OCI-LY1 (cell line): ENCODE measurements around the gene ARHGAP20.

Experiments
- H2AFZ ChIP-seq: fragments of 200-600 bp; sonication (generic), shearing (Covaris generic); 2 replicates; pipeline ENCODE4 v1.6.0; 2014; ENCODE audit warnings: antibody characterized with exemption, mild to moderate bottlenecking, low read length
- H3F3A ChIP-seq: fragments of 200-600 bp; sonication (generic), shearing (Covaris generic); 2 replicates; pipeline ENCODE4 v1.6.0; 2014; ENCODE audit warnings: mild to moderate bottlenecking, antibody characterized with exemption, low read length, moderate library complexity; ENCODE audit not compliant: insufficient read depth
- H3K27ac ChIP-seq: fragments of 200-600 bp; sonication (generic); 2 replicates; pipeline ENCODE4 v1.5.1; 2014; ENCODE audit warnings: low read length, mixed run types, mild to moderate bottlenecking, low read depth; ENCODE audit not compliant: poor library complexity, severe bottlenecking
- H3K27me3 ChIP-seq: fragments of 200-600 bp; sonication (generic); 2 replicates; pipeline ENCODE4 v1.6.0; 2014; ENCODE audit warnings: antibody characterized with exemption, mild to moderate bottlenecking, low read length, moderate library complexity; ENCODE audit not compliant: insufficient read depth
- H3K36me3 ChIP-seq: fragments of 200-600 bp; sonication (generic); 2 replicates; pipeline ENCODE4 v1.6.1; 2014; ENCODE audit warnings: mild to moderate bottlenecking, antibody characterized with exemption, low read length, moderate library complexity, mixed read lengths; ENCODE audit not compliant: insufficient read depth
- H3K4me1 ChIP-seq: fragments of 200-600 bp; sonication (generic); 2 replicates; pipeline ENCODE4 v1.5.1; 2014; ENCODE audit warnings: mild to moderate bottlenecking, low read length, moderate library complexity; ENCODE audit not compliant: insufficient read depth, severe bottlenecking
- H3K4me2 ChIP-seq: fragments of 200-600 bp; sonication (generic), shearing (Covaris generic); 2 replicates; pipeline ENCODE4 v1.6.1; 2014; ENCODE audit warnings: low read length
- H3K4me3 ChIP-seq: fragments of 200-600 bp; sonication (generic); 2 replicates; pipeline ENCODE4 v1.5.1; 2014; ENCODE audit warnings: low read length, low read depth, mild to moderate bottlenecking, mixed read lengths; ENCODE audit not compliant: poor library complexity, severe bottlenecking
- H3K79me2 ChIP-seq: fragments of 200-600 bp; shearing (Covaris generic); 2 replicates; pipeline ENCODE4 v1.6.1; 2016; ENCODE audit warnings: mixed run types, low read length, mixed read lengths; ENCODE audit not compliant: insufficient read depth
- H3K9ac ChIP-seq: fragments of 200-600 bp; sonication (generic), shearing (Covaris generic); 2 replicates; pipeline ENCODE4 v1.6.1; 2014; ENCODE audit warnings: mild to moderate bottlenecking, low read length, mixed read lengths
- H3K9me2 ChIP-seq: fragments of 200-600 bp; sonication (generic), shearing (Covaris generic); 2 replicates; pipeline ENCODE4 v1.6.1; 2014; ENCODE audit warnings: low read depth, mild to moderate bottlenecking, low read length, mixed read lengths
- H3K9me3 ChIP-seq: fragments of 200-600 bp; shearing (Covaris generic); 2 replicates; pipeline ENCODE4 v1.6.1; 2014; ENCODE audit warnings: low read length, mixed read lengths
- H4K20me1 ChIP-seq: fragments of 200-600 bp; sonication (generic), shearing (Covaris generic); 2 replicates; pipeline ENCODE4 v1.6.0; 2016; ENCODE audit warnings: mild to moderate bottlenecking, low read length; ENCODE audit not compliant: insufficient read depth
- CTCF ChIP-seq: fragments of 200-600 bp; sonication (generic), shearing (Covaris generic); IDR thresholded peaks from 2 replicates; pipeline ENCODE4 v1.5.1; 2017; ENCODE audit warnings: mild to moderate bottlenecking, antibody characterized with exemption, low read length, moderate library complexity, mixed read lengths
- EZH2 ChIP-seq: fragments of 200-600 bp; sonication (generic), shearing (Covaris generic); IDR thresholded peaks from 2 replicates; pipeline ENCODE4 v1.8.0; 2017; ENCODE audit warnings: borderline replicate concordance, mixed run types, mild to moderate bottlenecking, antibody characterized with exemption, low read length, moderate library complexity, mixed read lengths

The ARHGAP20 gene

GRCh38 chr11:110715541-110715940 is 3.3 kb upstream of the ARHGAP20 start:
- TF ChIP-seq CTCF: no peak
- TF ChIP-seq EZH2: no peak
- no peaks in the 10 kb centered on the region for H3K9me3 ChIP-seq
- no peak overlapping the region for H2AFZ ChIP-seq
- H4K20me1 ChIP-seq: no peaks in the 10 kb centered on the region
- H3K4me1 ChIP-seq: peaks cover 14% of the 10 kb centered on the region
- H3K36me3 ChIP-seq: no peaks in the 10 kb centered on the region
- H3K4me3 ChIP-seq: no peak overlapping the region
- no peaks in the 10 kb centered on the region for H3K9me2 ChIP-seq
- H3K79me2 ChIP-seq: no peaks in the 10 kb centered on the region
- no peaks in the 10 kb centered on the region for H3K27me3 ChIP-seq
- H3K4me2 ChIP-seq: no peak overlapping the region
- H3K9ac ChIP-seq: no peak overlapping the region
- H3F3A ChIP-seq: no peaks in the 10 kb centered on the region
- H3K27ac ChIP-seq: no peak overlapping the region

- TF ChIP-seq CTCF (no peak), EZH2 (no peak)
- Histone ChIP-seq H3K4me2 (peak overlapping the region; percentile 70; the same call in 1 of the 2 replicates), H3K79me2 (no peaks in the 10 kb centered on the region), H4K20me1 (no peaks in the 10 kb centered on the region), H3K9me3 (no peaks in the 10 kb centered on the region), H3F3A (no peaks in the 10 kb centered on the region), H3K4me3 (no peak overlapping the region), H3K27me3 (no peaks in the 10 kb centered on the region), H3K9ac (no peak overlapping the region), H3K27ac (no peak overlapping the region), H3K4me1 (peaks cover 14% of the 10 kb centered on the region), H3K36me3 (no peaks in the 10 kb centered on the region), H2AFZ (no peak overlapping the region), H3K9me2 (no peaks in the 10 kb centered on the region)
Measured at GRCh38 chr11:110713449-110713776, 1.2 kb upstream of the ARHGAP20 start.

GRCh38 chr11:110712659-110713448 is 617 bp upstream of the ARHGAP20 start:
- Histone ChIP-seq H3K4me1 (peaks cover 14% of the 10 kb centered on the region), H2AFZ (no peak overlapping the region), H3F3A (no peaks in the 10 kb centered on the region), H3K27me3 (no peaks in the 10 kb centered on the region), H4K20me1 (no peaks in the 10 kb centered on the region), H3K9me2 (no peaks in the 10 kb centered on the region), H3K9me3 (no peaks in the 10 kb centered on the region), H3K9ac (peak overlapping the region; percentile 29; the same call in 1 of the 2 replicates), H3K4me2 (peak overlapping the region; percentile 70), H3K27ac (no peak overlapping the region), H3K36me3 (no peaks in the 10 kb centered on the region), H3K79me2 (no peaks in the 10 kb centered on the region), H3K4me3 (peak overlapping the region; percentile 64)
- TF ChIP-seq EZH2 (no peak), CTCF (no peak; the same call in 1 of the 2 replicates)
